GM18502 (cell line): ENCODE results near the gene IL17RA.

Experiments
- ATAC-seq: cut with Tn5 transposase; IDR thresholded peaks from one replicate; pipeline ENCODE4 v1.9.1; 2021; ENCODE audit warnings: mild to moderate bottlenecking; ENCODE audit not compliant: unreplicated experiment, poor library complexity

Gene IL17RA

DNA sequence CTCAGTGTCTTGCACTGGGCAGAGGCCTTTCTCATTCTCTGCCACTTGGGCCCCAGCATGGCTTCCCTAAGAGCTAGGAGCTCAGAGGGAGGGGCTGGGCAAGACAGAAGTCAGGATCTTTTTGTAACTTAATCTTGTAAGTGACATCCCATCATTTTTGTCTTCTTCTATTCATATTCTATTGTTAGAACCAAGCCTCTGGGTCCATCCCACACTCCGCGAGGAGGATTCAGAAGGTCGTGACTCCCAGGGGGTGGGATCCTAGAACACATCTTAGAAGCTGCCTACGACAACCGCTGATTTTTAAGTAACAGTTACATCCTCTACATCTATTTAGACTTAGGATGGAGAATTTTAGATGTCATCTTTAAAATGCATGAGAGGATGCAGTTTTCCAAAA is 1.5 kb upstream of the IL17RA start:
- no peak for ATAC-seq

DNA sequence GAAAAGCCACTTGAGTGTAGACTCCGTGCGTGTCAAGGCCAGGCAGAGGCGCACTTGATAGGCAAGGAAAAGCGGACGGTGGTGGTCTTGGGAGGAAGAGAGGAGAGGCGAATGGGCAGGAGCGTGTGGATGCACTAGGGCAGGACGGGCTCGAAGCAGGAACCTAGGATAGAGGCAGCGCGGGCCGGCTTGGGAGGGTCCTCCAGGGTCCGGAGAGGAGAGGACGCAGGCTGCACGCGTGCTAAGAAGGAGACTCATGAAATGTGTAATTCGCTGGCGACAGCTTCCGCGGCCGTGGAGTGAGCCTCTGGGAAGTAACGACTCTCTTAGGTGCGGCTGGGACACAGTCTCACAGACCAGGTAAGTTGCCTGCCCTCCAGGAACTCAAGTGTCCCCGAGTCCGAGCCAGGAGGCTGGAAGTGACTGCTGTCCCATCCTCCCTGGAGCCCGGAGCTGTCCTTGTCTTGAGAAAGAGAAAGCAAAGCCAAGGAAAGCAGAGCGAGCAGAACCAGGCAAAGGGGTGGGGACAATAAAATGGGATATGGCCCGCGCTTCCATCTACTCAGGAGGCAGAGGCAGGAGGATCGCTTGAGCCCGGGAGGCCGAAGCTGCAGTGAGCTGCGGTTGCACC is 874 bp upstream of the IL17RA start:
- no peak for ATAC-seq

DNA sequence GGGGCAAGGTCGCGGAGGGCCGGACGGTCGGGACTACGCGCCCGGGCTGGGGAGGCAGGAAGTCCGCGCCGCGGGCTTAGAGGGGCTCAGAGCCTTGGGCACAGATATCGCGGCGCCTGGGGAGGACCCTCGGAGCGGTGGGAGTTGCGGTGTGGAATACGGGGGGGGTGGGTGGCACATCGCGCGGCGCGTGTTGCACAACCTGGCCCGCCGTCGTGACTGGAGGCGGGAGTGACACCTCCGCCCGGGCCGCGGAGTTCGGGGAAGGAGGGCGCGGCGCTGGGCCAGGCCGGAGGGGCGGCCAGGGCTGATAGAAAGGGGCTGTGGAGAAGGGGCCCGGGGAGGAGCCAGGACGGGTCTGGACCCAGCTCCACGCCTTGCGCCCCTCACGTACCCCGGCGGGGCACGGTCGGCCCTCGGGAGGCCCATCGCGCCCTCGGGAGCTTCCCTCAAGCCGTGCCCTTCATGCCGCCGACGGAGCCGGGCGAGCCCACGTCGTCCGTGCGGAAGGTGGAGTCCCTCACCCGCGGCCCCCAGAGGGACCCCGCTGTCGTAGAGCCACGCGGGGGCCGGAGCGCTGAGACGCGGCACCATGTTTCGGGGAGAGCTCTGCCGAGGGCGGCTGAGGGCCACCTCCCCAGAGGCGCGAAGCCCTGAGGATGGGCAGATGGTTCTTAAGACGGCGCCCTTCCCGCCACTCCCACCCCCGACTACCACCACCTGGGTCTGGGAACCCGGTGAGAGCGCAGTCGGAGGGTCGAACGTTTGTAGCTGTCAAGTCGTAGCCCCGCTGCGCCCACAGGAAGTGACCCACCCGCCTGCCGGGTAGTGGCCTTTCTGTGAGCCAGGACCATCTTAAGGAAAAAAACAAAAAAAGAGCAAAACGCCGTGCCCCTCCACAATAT is 729 bp downstream of the IL17RA start:
- peak; percentile 13 for ATAC-seq

DNA sequence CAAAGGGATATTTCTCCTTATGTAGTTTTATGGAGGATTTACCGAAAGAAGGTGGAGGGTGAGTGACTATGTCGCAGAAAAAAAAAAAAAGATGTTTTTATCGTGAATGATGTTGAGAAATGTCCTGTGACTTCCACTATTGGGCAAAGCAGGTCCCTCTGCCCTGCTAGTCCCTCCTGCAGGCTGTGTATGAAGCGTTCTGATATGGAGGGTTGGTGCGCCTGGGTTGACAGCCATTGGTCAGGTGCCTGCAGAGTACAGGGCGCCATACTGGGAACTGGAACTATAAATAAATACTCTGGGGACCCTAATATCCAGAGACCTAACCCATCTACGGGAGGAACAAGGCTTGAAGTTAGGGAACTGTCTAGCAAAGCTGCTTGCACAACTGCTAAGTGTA is 1.5 kb downstream of the IL17RA start:
- no peak for ATAC-seq

DNA sequence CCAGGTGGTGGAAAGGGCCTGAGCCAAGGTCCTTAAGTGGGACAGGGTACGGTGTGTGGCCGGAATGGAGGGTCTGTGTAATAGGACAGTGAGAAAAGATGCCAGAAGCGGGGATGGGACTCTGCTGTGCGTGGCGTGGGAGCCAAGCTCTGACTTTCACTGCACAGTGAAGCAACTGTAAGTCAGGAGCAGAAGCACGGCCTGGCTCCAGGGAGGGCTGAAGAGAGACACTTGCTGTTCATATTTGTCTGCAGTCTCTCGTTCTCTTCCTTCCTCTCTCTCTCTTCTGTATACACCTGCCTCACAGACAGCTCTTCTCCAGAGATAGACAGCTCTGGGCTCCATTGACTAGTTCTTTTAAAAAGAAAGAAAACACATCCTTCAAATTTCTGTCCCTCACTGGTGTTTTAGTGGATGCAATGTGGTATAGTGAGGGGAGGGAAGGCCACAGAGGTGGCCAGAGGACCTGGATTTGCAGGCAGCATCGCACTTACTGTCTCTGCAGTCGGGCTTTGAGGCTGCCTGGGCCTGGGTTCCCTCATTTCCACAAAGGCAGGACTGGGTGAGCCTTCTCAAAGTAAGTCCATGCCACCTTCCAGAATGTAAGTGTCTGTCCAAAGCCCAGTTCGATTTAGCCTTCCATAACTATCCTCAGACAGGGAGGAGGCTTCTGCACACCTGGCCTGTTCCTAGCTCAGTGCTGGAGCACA is 2.1 kb downstream of the IL17RA start:
- no peak for ATAC-seq

DNA sequence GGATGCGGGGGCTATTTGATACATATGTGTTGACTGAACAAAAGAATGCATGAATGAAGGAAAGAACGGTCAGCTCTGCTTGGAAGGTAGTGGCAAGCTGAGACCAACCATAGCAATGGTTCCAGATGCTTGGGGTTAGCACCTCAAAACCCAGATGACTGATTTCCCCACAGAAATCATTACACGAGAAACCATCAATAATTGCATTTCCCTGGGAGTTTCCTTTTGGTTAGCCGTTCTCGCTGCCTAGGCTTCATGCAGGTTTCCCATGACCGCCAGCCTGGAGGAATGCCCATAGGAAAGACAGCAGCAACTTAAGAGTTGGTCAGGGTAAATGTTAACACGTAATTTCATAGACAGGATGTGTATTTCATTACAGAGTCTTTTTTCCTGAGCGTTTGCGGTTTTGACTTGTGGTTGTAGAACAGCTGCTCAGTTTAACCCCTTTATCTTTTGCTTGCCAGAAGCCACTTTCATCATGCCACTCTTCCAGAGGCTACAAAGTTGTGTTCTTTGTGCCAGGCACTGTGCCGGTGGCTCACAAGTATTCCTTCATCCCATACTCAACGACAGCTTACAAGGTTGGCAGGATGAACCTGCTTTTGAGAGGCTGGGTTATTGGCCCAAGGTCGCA is 2.8 kb downstream of the IL17RA start:
- ATAC-seq, result peak; percentile 44

DNA sequence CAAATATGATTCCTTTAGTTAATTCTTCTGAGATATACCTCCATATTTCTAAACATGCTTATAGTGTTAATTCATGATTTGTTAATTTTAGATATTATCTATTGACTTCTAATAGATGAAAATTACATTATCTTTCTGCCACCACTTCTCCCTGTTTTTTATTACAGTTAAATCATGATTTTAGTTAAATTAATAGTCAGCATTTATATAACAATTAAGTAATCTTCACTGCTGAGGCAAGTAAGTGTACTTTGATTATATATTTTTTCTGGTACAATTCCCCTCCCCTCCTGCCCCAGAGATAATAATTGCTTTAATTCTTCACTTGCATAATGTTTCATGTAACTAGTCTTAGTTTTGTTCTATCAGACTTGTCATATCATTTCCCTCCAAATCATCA is 5.8 kb downstream of the IL17RA start:
- no peak for ATAC-seq

DNA sequence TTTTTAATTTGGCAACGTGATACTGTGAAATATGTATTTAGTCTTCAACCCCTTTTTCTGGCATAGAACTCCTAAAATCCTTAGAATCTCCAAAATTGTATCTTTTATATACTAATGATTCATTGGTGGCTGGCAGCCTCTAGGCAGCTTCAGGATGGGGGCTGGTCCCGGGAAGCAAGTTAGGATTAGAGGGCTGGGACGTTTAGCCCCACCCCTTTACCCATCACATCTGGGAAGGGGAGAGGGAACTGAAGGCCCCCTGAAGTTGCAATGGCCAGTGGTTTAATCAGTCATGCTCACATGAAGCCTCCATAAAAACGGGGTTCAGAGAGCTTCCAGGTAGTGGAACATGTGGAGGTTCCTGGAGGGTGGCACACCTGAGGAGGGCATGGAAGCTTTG is 7.1 kb downstream of the IL17RA start:
- ATAC-seq, result no peak

DNA sequence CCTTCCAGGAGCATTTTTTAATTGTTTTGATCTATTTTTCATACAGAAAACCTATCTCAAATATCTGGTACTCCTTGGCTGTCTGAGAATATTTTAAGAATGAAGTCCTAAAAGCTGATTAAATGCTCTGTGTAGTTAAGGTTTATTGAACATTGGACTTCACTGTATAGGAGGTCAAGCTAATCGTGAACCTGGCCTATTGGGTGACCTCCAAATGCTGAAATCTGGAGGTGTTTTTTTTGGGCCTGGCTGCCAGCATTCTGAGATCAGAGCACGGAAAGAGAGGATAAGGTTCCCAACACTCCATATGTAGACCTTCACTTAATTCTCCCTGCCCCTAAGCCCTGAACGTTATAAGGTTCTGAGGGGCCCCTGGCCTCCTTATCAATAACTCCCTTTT is 8.3 kb downstream of the IL17RA start:
- ATAC-seq, result no peak

DNA sequence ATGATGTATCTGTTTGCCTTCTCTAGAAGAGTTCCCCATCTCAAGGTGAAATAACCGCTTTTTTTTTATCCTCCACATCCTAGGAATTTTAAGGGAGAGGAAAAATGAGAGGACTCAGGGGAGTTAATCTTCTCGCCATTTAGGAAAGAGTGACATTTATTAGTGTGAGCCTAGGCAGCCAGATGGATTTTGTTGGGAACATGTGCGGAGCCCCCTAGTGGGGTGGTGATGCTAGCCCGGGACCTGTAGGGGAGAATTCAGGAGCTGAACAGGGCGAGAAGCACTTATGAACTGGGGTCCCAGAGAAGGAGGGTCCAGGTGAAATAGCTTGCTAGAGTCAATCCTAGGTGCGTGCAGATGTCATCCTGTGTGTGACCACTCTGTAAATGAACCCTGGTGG is 10.7 kb downstream of the IL17RA start:
- no peak for ATAC-seq

DNA sequence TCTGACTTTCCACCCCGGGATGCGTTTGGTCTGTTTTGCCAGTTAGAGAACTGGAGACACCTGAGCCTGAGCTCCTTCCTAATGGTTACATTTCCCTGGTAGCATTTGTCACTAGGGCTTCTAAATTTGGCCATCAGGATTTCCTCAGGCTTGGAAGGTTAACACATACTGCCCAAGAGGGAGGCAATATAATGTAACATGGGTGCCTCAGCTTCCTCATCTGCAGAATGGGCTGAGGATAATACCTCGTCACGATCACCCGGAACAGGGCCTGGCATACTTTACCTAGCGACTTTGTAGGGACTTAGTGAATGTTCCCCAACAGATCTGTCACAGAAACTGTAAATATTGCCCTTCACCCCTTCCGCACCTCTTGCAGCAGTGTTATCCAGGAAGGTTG is 11.3 kb downstream of the IL17RA start:
- ATAC-seq, result no peak

DNA sequence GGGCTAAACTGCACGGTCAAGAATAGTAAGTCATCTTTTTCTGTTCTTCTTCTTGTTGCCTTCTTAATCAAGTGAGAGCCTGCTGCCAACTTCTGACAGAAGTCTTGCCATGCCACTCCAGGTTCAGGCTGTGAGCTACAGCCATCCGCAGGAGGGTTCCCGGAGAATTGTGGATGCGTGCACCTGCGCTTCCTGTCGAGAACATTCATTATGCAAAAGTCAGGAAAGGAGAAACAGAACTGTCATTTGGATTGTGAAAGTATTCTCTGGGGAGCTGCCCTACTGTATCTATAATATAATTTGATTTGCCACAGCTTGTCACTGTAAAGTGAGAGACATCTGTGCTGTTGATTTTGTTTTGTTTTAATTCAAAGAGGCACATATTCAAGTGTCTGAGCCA is 12.3 kb downstream of the IL17RA start:
- ATAC-seq, result no peak

DNA sequence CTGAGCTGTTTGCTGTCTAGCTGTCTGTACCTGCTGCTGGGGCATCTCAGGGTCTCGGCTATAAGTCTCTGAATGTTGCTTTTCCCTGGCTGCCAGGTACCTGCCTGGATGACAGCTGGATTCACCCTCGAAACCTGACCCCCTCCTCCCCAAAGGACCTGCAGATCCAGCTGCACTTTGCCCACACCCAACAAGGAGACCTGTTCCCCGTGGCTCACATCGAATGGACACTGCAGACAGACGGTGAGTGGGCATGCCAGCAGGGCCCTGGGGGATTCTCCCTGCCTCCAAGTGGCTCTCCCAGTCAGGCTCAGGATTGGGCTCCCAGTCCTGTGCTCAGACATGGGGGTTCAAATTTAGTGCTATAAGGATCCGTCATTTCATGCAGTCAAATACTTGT is 12.9 kb downstream of the IL17RA start:
- no peak for ATAC-seq

DNA sequence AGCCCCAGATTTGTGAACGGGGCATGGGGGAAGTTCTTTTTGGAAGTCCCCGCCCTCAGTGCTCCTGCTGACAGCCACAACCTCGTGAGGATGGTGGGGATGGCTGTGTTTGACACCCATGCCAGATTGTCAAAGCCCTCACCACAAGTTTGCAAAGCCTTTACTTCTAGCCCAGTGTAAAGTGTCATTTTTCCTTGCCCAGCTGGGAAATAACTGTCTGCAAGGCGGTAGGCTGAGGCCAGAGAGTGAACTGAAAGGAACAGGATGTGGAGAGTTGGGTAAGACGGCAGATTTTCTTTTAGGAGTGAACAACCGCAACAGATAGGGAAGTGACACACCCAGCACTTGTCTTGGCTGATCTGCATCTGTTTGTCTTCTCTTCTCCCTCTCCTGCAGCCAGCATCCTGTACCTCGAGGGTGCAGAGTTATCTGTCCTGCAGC is 13.6 kb downstream of the IL17RA start:
- ATAC-seq, result peak; percentile 44

DNA sequence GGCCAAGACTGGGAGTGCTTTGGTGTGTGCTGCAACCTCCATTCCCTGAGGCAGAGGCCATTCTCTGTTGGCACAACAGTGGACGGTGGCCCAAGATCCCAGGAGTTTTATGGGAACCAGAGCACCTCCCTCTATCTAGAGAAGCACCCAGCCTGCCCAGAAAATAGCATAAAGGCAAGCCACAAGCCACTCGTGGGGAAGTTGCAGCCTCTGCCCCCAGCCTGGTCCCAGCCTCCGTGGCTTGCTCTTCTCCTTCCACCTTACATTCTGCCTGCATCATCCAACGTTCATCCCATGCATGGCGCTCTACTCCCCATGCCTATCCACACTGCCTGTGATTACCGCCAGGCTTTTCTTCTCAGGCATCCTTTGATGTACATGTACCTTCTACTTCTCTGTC is 15.8 kb downstream of the IL17RA start:
- no peak for ATAC-seq

DNA sequence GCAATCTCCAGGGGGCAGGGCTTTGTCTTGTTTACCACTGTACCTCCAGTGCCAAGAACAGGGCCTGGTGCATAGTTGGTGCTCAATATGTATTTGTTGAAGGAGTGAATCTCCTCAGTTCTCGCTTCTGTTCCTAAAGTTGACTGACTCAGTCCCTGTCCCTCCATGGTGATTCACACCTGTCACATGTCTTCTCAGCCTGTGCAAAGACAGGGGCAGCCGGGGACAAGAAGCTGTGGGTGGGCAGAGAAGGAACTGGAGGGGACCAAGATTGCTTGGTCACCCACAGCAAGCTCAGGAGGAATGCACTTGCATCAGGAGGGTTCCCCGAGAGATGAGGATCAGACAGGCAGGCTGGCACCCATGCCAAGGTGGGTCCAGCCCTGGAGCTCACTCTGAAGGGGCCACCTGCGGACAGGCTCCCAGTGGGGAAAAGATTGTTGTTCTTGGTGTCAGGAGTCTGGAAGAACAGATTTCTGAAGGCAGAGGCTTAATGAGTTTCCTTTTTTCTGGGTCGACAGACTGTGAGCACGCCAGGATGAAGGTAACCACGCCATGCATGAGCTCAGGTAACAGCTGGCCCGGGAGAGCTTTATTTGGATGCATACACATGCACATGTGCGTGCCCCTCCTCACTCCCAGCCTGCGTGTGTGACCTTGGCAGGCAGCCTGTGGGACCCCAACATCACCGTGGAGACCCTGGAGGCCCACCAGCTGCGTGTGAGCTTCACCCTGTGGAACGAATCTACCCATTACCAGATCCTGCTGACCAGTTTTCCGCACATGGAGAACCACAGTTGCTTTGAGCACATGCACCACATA is 16.9 kb downstream of the IL17RA start:
- no peak for ATAC-seq

DNA sequence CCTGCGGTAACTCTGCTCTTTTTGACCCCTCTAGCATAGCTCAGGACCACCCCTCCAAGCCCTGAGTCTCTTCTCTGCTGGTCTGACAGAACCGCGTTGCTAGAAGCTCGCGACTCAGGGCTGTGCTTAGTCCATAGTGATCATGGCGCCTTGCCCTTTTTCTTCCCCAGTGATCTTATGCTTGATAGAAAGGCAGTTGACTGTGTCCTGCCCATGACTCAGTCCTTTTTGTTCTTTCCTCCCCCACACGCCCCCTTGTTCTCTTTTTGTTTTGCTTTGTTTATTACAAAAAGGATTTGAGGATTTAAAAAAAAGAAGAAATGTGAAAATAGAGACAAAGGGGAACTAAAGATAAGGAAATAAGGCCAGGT is 17.5 kb downstream of the IL17RA start:
- ATAC-seq, result no peak

DNA sequence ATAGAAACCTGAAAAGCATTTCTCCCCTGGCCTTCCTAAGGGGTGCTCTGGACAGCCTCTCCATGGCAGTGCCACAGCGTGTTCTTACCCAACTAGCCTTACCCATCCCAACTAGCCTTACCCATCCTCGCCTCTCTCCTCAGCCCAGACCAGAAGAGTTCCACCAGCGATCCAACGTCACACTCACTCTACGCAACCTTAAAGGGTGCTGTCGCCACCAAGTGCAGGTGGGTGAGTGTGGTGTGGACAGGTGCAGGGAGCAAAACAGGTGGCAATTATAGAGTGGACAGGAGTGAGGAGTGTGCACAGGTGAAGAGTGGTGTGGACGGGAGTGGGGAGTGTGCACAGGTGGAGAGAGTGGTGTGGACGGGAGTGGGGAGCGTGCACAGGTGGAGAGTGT is 18.6 kb downstream of the IL17RA start:
- no peak for ATAC-seq

DNA sequence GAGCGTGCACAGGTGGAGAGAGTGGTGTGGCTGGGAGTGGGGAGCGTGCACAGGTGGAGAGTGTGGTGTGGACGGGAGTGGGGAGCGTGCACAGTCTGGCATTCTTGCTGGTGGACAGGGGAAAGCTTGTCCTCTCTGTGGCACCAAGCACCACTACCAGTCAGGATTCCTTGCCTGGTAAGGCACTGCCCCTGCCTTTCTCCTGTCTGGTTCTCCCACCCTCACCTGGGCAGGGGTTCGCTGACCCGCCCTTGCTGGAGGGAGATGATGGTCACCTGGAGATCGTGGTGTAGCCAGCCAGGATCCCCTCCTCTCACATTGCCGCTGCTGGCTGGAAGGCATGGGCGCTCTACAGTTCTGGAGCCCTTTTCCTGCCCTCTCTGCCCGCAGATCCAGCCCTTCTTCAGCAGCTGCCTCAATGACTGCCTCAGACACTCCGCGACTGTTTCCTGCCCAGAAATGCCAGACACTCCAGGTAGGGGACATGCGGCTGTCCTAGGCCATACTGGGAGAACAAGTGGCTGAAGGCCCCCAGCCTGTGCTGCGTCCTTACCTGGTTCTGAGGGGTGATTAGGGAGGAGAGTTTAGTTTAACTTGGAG is 19.6 kb downstream of the IL17RA start:
- no peak for ATAC-seq
